Aorta (tissue), 5 donors: ENCODE measurements around the gene GPRC5C. TPM values are rescaled to one million over a fixed set of nuclear protein-coding genes. Genes with fewer than 3 reads are reported as not detected.
A peak's percentile ranks its signal among the peaks of the same experiment; 100 is the strongest.

ENCODE experiments used
- ATAC-seq: fragments of 200-7000 bp; cut with Tn5 transposase; one replicate; pipeline ENCODE4 v1.9.1; 2022; ENCODE audit warnings: moderate library complexity; ENCODE audit not compliant: low FRiP score
- DNase-seq, 2 donors: peaks; one replicate each; pipeline ENCODE4 v3.0.0-alpha.2; 2020
- H3K27ac ChIP-seq, 2 donors: one replicate each; pipeline ENCODE4 v1.5.1; 2013; ENCODE audit warnings: low read length in 2 of 2, mild to moderate bottlenecking in 2 of 2, moderate library complexity in 2 of 2, control low read depth in 1 of 2, inconsistent platforms in 1 of 2, low read depth in 1 of 2
- H3K27me3 ChIP-seq, 2 donors: one replicate each; pipeline ENCODE4 v1.6.1; 2013; ENCODE audit warnings: control low read depth in 1 of 2, low read length in 1 of 2, mild to moderate bottlenecking in 1 of 2, moderate library complexity in 1 of 2; ENCODE audit not compliant: insufficient read depth in 2 of 2, control insufficient read depth in 1 of 2
- H3K36me3 ChIP-seq, 2 donors: one replicate each; pipeline ENCODE4 v1.6.1; 2013; ENCODE audit warnings: control low read depth in 1 of 2, low read length in 1 of 2, mild to moderate bottlenecking in 1 of 2; ENCODE audit not compliant: insufficient read depth in 2 of 2, control insufficient read depth in 1 of 2
- H3K4me1 ChIP-seq, 2 donors: one replicate each; pipeline ENCODE4 v1.6.1; 2013; ENCODE audit warnings: low read length in 2 of 2, control low read depth in 1 of 2, mild to moderate bottlenecking in 1 of 2, moderate library complexity in 1 of 2; ENCODE audit not compliant: insufficient read depth in 2 of 2, control insufficient read depth in 1 of 2
- H3K4me3 ChIP-seq, 2 donors: one replicate each; pipeline ENCODE4 v1.5.1; 2013; ENCODE audit warnings: low read length in 2 of 2, control low read depth in 1 of 2, mild to moderate bottlenecking in 1 of 2
- H3K9me3 ChIP-seq: one replicate; pipeline ENCODE4 v1.6.1; 2013; ENCODE audit warnings: mild to moderate bottlenecking, low read length; ENCODE audit not compliant: control insufficient read depth
- WGBS, 2 donors: extraction: QIAGEN DNeasy Blood & Tissue Kit; methylation state at CpG; one replicate each; pipeline ENCODE4 v1.1.7; 2013; 5-methylcytosine and 5-hydroxymethylcytosine counted together
- intact Hi-C, 2 donors: fragments of 100-400 bp; cut with DNase I; formaldehyde crosslinking; loops; one replicate each; pipeline versions ENCODE4 v1.14.2 to v1.15.0; 2022
- polyA plus RNA-seq, 2 donors: library from polyadenylated mRNA; stranded (reverse); fragments of 200-250 nt; gene quantifications; one replicate each; pipeline ENCODE4 v1.2.3, GENCODE V29; 2013
- total RNA-seq, 2 donors: library from RNA; stranded (reverse); fragmentation: NEBNext Ultra II Directional; extraction: Animal tissue kit (Norgen Biotek cat#: 25700); gene quantifications; one replicate each; pipeline ENCODE4 v1.2.1, GENCODE V29; 2021
- donor health status: healthy with polysubstance abuse.
- donor health status: Bipolar disorder and iron deficiency.
- donor health status: DM: no; HTN: no; CAD: no.
- donor health status: DM: no; HTN: no; CAD: no.
- donor health status: DM: yes; HTN: yes; CAD: no.

The GPRC5C gene
- total and polyA plus RNA-seq, 4 donors, result 31.6 to 59.4 (median 47.7) TPM

DNA sequence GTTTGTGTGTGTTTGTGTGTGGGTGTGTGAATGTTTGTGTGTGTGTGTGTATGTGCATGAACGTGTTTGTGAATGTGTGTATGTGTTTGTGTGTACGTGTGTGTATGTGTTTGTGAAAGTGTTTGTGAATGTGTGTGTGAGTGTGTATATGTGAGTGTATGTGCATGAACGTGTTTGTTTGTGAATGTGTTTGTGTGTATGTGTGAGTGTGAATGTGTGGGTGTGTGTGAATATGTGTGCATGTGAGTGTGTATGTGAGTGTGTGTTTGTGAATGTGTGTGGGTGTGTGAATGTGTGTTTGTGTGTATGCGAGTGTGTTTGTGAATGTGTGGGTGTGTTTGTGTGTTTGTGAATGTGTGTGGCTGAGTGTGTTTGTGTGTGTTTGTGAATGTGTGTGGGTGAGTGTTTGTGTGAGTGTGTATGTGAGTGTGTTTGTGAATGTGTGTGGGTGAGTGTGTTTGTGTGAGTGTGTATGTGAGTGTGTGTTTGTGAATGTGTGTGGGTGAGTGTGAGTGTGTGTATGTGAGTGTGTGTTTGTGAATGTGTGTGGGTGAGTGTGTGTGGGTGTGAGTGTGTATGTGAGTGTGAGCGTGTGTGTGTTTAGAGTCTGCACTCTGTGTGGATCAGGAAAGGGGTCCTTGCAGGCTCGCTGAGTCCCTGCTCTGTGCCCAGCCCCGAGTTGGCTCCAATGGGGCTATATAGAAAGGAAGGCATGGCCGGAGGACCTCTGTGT is 33.7 kb downstream of the GPRC5C start:
- intact Hi-C loops, result no loop called here
- 86% methylated on average over 8 of the region's 8 CpGs for WGBS, 2 donors
- no peaks in the 10 kb centered on the region for H3K36me3 ChIP-seq
- no peak for ATAC-seq
- H3K9me3 ChIP-seq, result no peaks in the 10 kb centered on the region
- H3K27me3 ChIP-seq, result no peaks in the 10 kb centered on the region
- H3K4me1 ChIP-seq, result no peaks in the 10 kb centered on the region
- no peak overlapping the region for H3K4me3 ChIP-seq
- H3K27ac ChIP-seq, result no peak overlapping the region
- peak in 1 of 2 donors; percentile 48 for DNase-seq

DNA sequence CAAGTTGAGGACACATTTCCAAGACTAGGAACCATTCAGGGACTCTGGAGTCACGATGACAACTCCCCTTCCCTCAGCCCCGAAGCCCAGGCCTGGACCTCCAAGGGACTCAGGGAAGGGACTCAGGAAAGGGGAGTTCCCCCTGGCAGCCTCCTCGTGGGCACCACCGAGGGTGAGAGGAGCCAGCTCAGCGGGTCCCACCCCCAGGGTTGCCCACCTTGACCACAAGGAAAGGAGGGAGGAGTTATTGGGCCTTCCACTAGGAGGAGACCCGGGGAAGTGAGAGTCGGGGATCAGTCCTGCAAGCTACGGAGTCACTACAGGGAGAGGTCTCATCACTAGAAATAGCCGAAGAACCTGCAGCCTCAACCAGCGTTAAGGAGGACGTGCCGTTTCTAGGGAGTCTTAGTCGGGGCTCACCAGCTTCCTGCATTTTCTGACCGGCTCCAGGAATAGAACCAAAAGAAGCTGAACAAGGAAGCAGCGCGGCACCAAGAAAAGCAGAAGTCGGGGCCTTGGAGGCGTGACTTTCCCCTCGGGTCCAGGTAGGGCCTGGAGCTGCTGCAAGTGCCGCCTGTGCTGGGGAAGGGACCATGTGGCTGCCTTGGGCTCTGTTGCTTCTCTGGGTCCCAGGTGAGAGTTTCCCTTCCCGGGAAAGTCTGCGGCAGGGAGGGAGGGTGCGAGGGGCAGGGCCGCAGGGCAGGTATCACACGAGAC is 34.4 kb downstream of the GPRC5C start, which contains the start of gene CD300A:
Gene CD300A (plus strand): TSS at position 524 of the 717 bp plus-strand sequence. CDS start 70 bp downstream, at position 594.
- peak; percentile 23 for ATAC-seq
- DNase-seq, result peak in 1 of 2 donors; percentile 86
- H3K4me1 ChIP-seq, result no peaks in the 10 kb centered on the region
- no peak within 1 kb of the TSS for H3K27ac ChIP-seq
- no peaks in the 10 kb centered on the region for H3K27me3 ChIP-seq
- no peaks in the 10 kb centered on the region for H3K36me3 ChIP-seq
- no peak within 1 kb of the TSS for H3K4me3 ChIP-seq
- no peaks in the 10 kb centered on the region for H3K9me3 ChIP-seq
- intact Hi-C loops, result no loop called here
- WGBS, 2 donors, result 10 to 16% methylated on average over 25 of the region's 25 CpGs

DNA sequence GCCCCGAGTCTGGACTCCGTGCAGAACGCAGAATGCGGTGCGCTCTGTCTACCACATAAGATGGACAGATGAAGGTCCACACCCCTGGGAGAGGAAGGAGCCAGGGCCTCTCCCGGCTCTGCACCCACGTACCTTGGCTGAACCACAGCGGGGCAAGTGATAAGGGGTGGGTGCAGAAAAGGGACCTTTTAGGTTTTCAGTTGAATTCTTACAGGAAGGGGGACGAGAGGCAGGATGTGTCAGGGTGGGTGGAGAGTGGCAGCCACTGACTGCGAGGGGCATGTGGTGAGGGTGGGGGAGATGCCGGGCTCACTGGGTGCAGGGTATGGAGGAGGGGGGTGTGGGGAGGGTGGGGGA is 34.9 kb downstream of the GPRC5C start:
- Histone ChIP-seq H3K27ac (no peak overlapping the region), H3K4me1 (no peaks in the 10 kb centered on the region), H3K9me3 (no peaks in the 10 kb centered on the region), H3K4me3 (no peak overlapping the region), H3K27me3 (no peaks in the 10 kb centered on the region), H3K36me3 (no peaks in the 10 kb centered on the region)
- DNase-seq, result no peak
- no peak for ATAC-seq
- intact Hi-C loops, result no loop called here
- 24 to 26% methylated on average over 11 of the region's 11 CpGs for WGBS, 2 donors

DNA sequence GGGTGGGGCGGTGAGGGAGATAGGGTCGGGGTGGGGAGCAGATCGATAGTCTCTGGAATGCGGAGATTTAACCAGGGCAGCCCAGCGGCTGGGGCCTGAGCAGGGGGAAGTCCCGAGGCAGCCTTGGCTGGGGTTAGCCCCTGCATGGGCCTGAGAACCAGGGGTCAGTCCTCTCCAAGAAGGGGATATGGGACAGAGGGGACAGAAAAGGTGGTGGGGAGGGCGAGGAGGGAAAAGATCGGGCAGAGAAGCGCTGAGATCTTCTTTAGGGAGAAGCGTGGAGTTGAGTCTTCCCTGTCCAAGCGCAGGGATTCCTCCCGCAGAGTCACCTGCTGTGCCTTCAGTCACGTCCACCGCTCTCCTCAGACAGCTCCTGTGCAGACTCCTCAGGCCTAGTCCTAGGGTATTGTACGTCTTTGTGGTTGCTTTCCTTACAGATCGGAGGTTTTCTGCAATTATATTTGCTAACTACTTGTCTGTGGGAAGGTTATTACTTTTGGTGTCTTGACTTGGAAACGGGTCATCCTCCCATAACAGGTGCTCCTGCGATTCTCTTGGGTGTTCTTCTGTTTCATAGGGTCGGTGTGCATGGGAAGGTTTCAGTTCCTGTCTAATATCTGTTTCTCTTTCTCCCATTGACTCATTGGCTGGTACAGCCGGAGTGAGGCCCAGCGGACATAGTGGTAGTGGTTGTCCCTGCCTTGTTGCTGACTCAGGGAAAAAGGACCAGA is 35.5 kb downstream of the GPRC5C start:
- H3K27ac ChIP-seq, result no peak overlapping the region

DNA sequence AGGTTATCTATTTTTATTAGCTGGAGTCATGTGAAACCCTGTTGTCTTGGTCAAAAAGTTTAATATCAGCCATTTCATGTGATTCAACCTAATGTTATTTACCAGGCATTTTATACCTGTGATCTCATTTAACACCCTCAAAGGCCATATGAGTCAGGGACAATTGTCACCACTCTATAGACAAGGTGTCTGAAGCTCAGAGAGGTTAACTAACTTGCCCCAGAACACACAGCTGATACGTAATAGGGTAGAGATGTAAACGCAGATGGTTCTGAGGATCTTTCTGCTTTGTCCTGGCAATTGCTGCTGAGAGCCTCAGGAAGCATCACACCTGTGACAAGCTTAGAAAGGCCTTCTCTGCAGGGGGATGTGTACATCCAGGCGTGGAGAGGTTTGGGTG is 39.5 kb downstream of the GPRC5C start:
- ATAC-seq (no peak), DNase-seq (no peak)
- Histone ChIP-seq H3K9me3 (no peaks in the 10 kb centered on the region), H3K4me1 (no peaks in the 10 kb centered on the region), H3K36me3 (no peaks in the 10 kb centered on the region), H3K27me3 (no peaks in the 10 kb centered on the region), H3K27ac (no peak overlapping the region), H3K4me3 (no peak overlapping the region)
- intact Hi-C loops, result no loop called here
- 88 to 94% methylated on average over 3 of the region's 3 CpGs for WGBS, 2 donors

More for the DNA sequence above, 35.5 kb downstream of the GPRC5C start:
- intact Hi-C loops, result no loop called here
- Histone ChIP-seq H3K27me3 (no peaks in the 10 kb centered on the region), H3K9me3 (no peaks in the 10 kb centered on the region), H3K4me3 (no peak overlapping the region), H3K4me1 (no peaks in the 10 kb centered on the region), H3K36me3 (no peaks in the 10 kb centered on the region)
- DNase-seq (peak in 1 of 2 donors; percentile 65), ATAC-seq (no peak)
- 79 to 84% methylated on average over 19 to 21 of the region's 21 CpGs for WGBS, 2 donors

DNA sequence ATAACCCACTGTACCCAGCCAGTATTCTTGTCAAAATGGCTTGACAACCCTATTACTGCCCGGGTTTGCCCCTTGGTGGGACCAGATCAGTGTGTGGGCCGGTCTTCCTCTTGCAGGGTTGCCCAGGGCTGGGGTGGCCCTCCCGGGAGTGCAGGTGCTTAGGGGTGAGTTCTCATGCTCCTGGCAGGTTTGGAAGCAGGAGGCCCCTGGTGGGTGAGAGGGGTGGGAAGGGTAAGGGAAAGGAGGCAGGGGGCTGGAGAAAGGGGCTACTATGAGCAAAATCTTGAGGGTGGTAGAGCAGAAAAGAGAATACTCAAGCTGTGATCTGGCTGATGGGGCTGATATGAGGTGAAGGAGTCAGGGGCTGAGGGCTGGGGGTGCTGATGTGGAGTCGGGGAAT is 41.0 kb downstream of the GPRC5C start:
- ATAC-seq (no peak), DNase-seq (no peak)
- H3K4me3 ChIP-seq, result no peak overlapping the region
- 82 to 91% methylated on average over 4 of the region's 4 CpGs for WGBS, 2 donors
- H3K9me3 ChIP-seq, result no peaks in the 10 kb centered on the region
- H3K27me3 ChIP-seq, result no peaks in the 10 kb centered on the region
- intact Hi-C loops, result no loop called here
- H3K27ac ChIP-seq, result no peak overlapping the region
- H3K4me1 ChIP-seq, result no peaks in the 10 kb centered on the region
- no peaks in the 10 kb centered on the region for H3K36me3 ChIP-seq

DNA sequence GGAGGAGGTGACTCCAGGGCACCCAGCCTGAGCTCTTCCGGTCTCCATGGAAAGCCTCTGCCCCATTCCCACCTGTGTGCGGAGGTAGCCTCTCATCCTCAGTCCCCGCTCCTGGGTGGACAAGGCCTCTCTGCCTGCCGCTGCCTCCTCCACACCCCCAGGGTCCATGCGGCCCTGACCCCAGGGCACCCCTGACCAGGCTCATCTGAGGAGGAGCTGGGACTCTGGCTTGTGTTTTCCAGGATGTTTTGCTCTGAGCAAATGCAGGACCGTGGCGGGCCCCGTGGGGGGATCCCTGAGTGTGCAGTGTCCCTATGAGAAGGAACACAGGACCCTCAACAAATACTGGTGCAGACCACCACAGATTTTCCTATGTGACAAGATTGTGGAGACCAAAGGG is 41.4 kb downstream of the GPRC5C start:
- Histone ChIP-seq H3K36me3 (no peaks in the 10 kb centered on the region), H3K9me3 (no peaks in the 10 kb centered on the region), H3K4me1 (no peaks in the 10 kb centered on the region), H3K27ac (no peak overlapping the region), H3K27me3 (no peaks in the 10 kb centered on the region), H3K4me3 (no peak overlapping the region)
- intact Hi-C loops, result no loop called here
- no peak for DNase-seq
- 84% methylated on average over 8 of the region's 8 CpGs for WGBS, 2 donors
- no peak for ATAC-seq

DNA sequence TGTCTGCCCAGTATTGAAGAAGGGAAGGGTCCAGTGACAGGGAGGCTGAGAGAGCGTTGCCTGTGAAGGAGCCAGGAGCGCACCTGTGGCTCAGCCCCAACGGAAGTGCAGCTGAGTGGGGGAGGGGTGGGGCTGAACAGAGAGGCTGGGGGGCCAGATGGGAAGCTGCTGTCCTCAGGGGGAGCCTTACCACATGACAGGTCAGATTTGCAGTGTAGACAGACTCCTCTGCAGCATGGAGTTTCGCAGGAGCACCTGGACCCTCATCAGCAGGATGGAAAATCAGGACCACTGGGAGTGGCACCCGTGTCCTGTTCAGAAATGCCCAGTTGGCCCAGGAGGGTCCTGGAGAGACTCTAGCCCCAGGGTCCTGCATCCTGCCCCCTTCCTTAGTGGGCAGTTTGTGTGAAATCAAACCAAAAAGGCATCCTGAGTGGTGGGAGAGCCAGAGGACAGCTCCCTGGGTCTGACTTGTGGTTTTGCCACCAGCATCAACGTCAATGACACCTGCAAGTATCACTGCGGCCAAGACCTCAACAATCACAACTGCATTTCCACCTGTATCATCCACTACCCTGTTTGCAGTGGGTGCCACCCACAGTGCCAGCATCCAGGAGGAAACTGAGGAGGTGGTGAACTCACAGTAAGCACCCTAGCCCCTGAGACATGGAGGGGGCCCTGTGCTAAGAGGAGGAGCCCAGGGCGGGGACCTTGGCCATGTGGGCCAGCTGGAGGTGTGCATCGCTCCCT is 42.3 kb downstream of the GPRC5C start:
- Histone ChIP-seq H3K27ac (no peak overlapping the region), H3K9me3 (no peaks in the 10 kb centered on the region), H3K4me1 (no peaks in the 10 kb centered on the region), H3K27me3 (no peaks in the 10 kb centered on the region), H3K4me3 (no peak overlapping the region), H3K36me3 (no peaks in the 10 kb centered on the region)
- intact Hi-C loops, result no loop called here
- no peak for ATAC-seq
- 74 to 81% methylated on average over 9 of the region's 9 CpGs for WGBS, 2 donors
- no peak for DNase-seq
